GM19395 (cell line): Measurements from ENCODE around the gene RTKN.
"Not testable (repeated sequence)": the region's sequence is repeated elsewhere in the genome, so short reads cannot be mapped to it uniquely, and the experiment has no call there.

Experiments
- ATAC-seq: cut with Tn5 transposase; IDR thresholded peaks from one replicate; pipeline ENCODE4 v1.9.1; 2021; ENCODE audit warnings: mild to moderate bottlenecking, moderate library complexity; ENCODE audit not compliant: unreplicated experiment

RTKN gene

GRCh38 chr2:74439803-74440377 lies 1.8 kb downstream of the RTKN start:
- ATAC-seq, result no peak

GRCh38 chr2:74439373-74439772 lies 2.4 kb downstream of the RTKN start:
- no peak for ATAC-seq

- no peak for ATAC-seq
These were observed 3.5 kb downstream of the RTKN start for GRCh38 chr2:74438248-74438647.

GRCh38 chr2:74436848-74437695 lies 4.7 kb downstream of the RTKN start:
- no peak for ATAC-seq

GRCh38 chr2:74436111-74436805 lies 5.5 kb downstream of the RTKN start:
- ATAC-seq, result no peak

- no peak for ATAC-seq
These were observed 11.2 kb downstream of the RTKN start for GRCh38 chr2:74430502-74430901.

- no peak for ATAC-seq
These were observed 12.0 kb downstream of the RTKN start for GRCh38 chr2:74429487-74430451.

- no peak for ATAC-seq
These were observed 13.1 kb downstream of the RTKN start for GRCh38 chr2:74428675-74429074.

GRCh38 chr2:74427551-74427950 lies 14.2 kb downstream of the RTKN start:
- ATAC-seq, result no peak

GRCh38 chr2:74426181-74426758 lies 15.5 kb downstream of the RTKN start:
- ATAC-seq, result no peak

- no peak for ATAC-seq
These were observed 16.2 kb downstream of the RTKN start for GRCh38 chr2:74425523-74425922.

- ATAC-seq, result no peak
These were observed 16.7 kb downstream of the RTKN start for GRCh38 chr2:74424995-74425406.

GRCh38 chr2:74424139-74424992 lies 17.4 kb downstream of the RTKN start:
- no peak for ATAC-seq

- ATAC-seq, result no peak
These were observed 18.3 kb downstream of the RTKN start for GRCh38 chr2:74423231-74424095.

- peak; percentile 88 for ATAC-seq
These were observed 20.4 kb downstream of the RTKN start, which contains the start of the genes C2orf81 and WDR54 for GRCh38 chr2:74421221-74421870. Gene C2orf81, minus strand, starts transcription at chr2:74421619. Its CDS starts 59 bp downstream, at chr2:74421560. Gene WDR54, plus strand, starts transcription at chr2:74421730. Its CDS starts 424 bp downstream, at chr2:74422154.

GRCh38 chr2:74420443-74421103 lies 21.2 kb downstream of the RTKN start:
- not testable (repeated sequence) for ATAC-seq

GRCh38 chr2:74420006-74420405 lies 21.7 kb downstream of the RTKN start:
- ATAC-seq, result no peak
